SH-SY5Y (cell line): ENCODE data around the gene GBX1.

Source experiments
- GATA2 ChIP-seq: IDR thresholded peaks from 2 replicates; pipeline ENCODE4 v1.6.1; 2011; ENCODE audit warnings: mild to moderate bottlenecking, low read depth, low read length
- GATA3 ChIP-seq: IDR thresholded peaks from 2 replicates; pipeline ENCODE4 v1.6.1; 2011; ENCODE audit warnings: low read depth, mild to moderate bottlenecking, low read length, moderate library complexity

- no peak for TF ChIP-seq GATA2
- TF ChIP-seq GATA3: no peak
These were observed 5.0 kb upstream of the GBX1 start for GRCh38 chr7:151172273-151173141.
